H9 (cell line): ENCODE results near the gene ASL. TPM values are rescaled to one million over a fixed set of nuclear protein-coding genes. Genes with fewer than 3 reads are reported as not detected.
A peak's percentile ranks its signal among the peaks of the same experiment; 100 is the strongest.

Experiments used
- DNase-seq: peaks from one replicate; pipeline ENCODE4 v3.0.0-alpha.2; 2017
- H2AFZ ChIP-seq: one replicate; pipeline ENCODE4 v1.6.1; 2013; ENCODE audit warnings: mild to moderate bottlenecking, low read length, control low read depth, moderate library complexity
- H2AK5ac ChIP-seq: 2 replicates; pipeline ENCODE4 v1.6.1; 2013; ENCODE audit warnings: low read length, control low read depth, mixed read lengths; ENCODE audit not compliant: insufficient read length
- H2BK120ac ChIP-seq: one replicate; pipeline ENCODE4 v1.6.1; 2013; ENCODE audit warnings: low read depth, mild to moderate bottlenecking, low read length, control low read depth, inconsistent platforms; ENCODE audit not compliant: poor library complexity, severe bottlenecking
- H2BK12ac ChIP-seq: 2 replicates; pipeline ENCODE4 v1.6.1; 2013; ENCODE audit warnings: low read length, control low read depth, mixed read lengths, low read depth; ENCODE audit not compliant: insufficient read length
- H2BK15ac ChIP-seq: 2 replicates; pipeline ENCODE4 v1.6.1; 2013; ENCODE audit warnings: low read depth, low read length, control low read depth
- H2BK20ac ChIP-seq: one replicate; pipeline ENCODE4 v1.6.1; 2013; ENCODE audit warnings: low read depth, mild to moderate bottlenecking, low read length, control low read depth, inconsistent platforms; ENCODE audit not compliant: poor library complexity, severe bottlenecking
- H2BK5ac ChIP-seq: 2 replicates; pipeline ENCODE4 v1.6.1; 2013; ENCODE audit warnings: low read length, control low read depth, mixed read lengths; ENCODE audit not compliant: insufficient read length
- H3K14ac ChIP-seq: 2 replicates; pipeline ENCODE4 v1.6.1; 2013; ENCODE audit warnings: low read length, control low read depth; ENCODE audit not compliant: insufficient read depth
- H3K18ac ChIP-seq: 2 replicates; pipeline ENCODE4 v1.6.1; 2013; ENCODE audit warnings: low read depth, mild to moderate bottlenecking, mixed read lengths, low read length, control low read depth; ENCODE audit not compliant: insufficient read length
- H3K23ac ChIP-seq: 2 replicates; pipeline ENCODE4 v1.6.1; 2013; ENCODE audit warnings: low read length, control low read depth, mixed read lengths, low read depth; ENCODE audit not compliant: insufficient read length
- H3K23me2 ChIP-seq: 2 replicates; pipeline ENCODE4 v1.6.1; 2013; ENCODE audit warnings: low read depth, mild to moderate bottlenecking, mixed read lengths, low read length, control low read depth; ENCODE audit not compliant: insufficient read length, poor library complexity, severe bottlenecking
- H3K27ac ChIP-seq: 2 replicates; pipeline ENCODE4 v1.5.1; 2013; ENCODE audit warnings: low read length, control low read depth, mixed read lengths, low read depth; ENCODE audit not compliant: insufficient read length
- H3K27me3 ChIP-seq: 2 replicates; pipeline ENCODE4 v1.6.1; 2013; ENCODE audit warnings: low read length, control low read depth, inconsistent platforms; ENCODE audit not compliant: insufficient read depth
- H3K4ac ChIP-seq: 2 replicates; pipeline ENCODE4 v1.6.1; 2013; ENCODE audit warnings: low read depth, mild to moderate bottlenecking, control low read depth, inconsistent platforms, low read length, moderate library complexity
- H3K4me1 ChIP-seq: 2 replicates; pipeline ENCODE4 v1.6.1; 2013; ENCODE audit warnings: low read length, control low read depth, inconsistent platforms; ENCODE audit not compliant: insufficient read depth
- H3K4me2 ChIP-seq: 2 replicates; pipeline ENCODE4 v1.6.1; 2013; ENCODE audit warnings: low read length, control low read depth, mixed read lengths; ENCODE audit not compliant: insufficient read length, insufficient read depth
- H3K56ac ChIP-seq: 2 replicates; pipeline ENCODE4 v1.6.1; 2013; ENCODE audit warnings: low read depth, mild to moderate bottlenecking, mixed read lengths, low read length, control low read depth; ENCODE audit not compliant: insufficient read length
- H3K79me1 ChIP-seq: 2 replicates; pipeline ENCODE4 v1.6.1; 2013; ENCODE audit warnings: low read depth, mild to moderate bottlenecking, moderate library complexity, low read length, control low read depth, inconsistent platforms; ENCODE audit not compliant: insufficient read depth, poor library complexity, severe bottlenecking
- H3K79me2 ChIP-seq: 2 replicates; pipeline ENCODE4 v1.6.1; 2013; ENCODE audit warnings: low read length, control low read depth, inconsistent platforms; ENCODE audit not compliant: insufficient read depth
- H3K9ac ChIP-seq: 2 replicates; pipeline ENCODE4 v1.6.1; 2013; ENCODE audit warnings: low read length, control low read depth, mixed read lengths; ENCODE audit not compliant: insufficient read length; ENCODE audit errors: extremely low read depth
- H3K9me3 ChIP-seq: one replicate; pipeline ENCODE4 v1.6.1; 2013; ENCODE audit warnings: low read depth, low read length, inconsistent platforms; ENCODE audit not compliant: control insufficient read depth
- H3T11ph ChIP-seq: one replicate; pipeline ENCODE4 v1.6.1; 2013; ENCODE audit warnings: mild to moderate bottlenecking, low read length, control low read depth, inconsistent platforms
- H4K20me1 ChIP-seq: one replicate; pipeline ENCODE4 v1.6.1; 2013; ENCODE audit not compliant: control insufficient read depth, insufficient read length, insufficient read depth
- H4K5ac ChIP-seq: 2 replicates; pipeline ENCODE4 v1.6.1; 2013; ENCODE audit warnings: low read depth, mild to moderate bottlenecking, mixed read lengths, low read length, control low read depth; ENCODE audit not compliant: insufficient read length
- H4K8ac ChIP-seq: replicated peaks from 2 replicates; pipeline ENCODE4 v1.6.1; 2013; ENCODE audit warnings: low read length, control low read depth, mixed read lengths, low read depth; ENCODE audit not compliant: insufficient read length
- H4K91ac ChIP-seq: 2 replicates; pipeline ENCODE4 v1.6.1; 2013; ENCODE audit warnings: low read depth, mild to moderate bottlenecking, moderate library complexity, mixed read lengths, low read length, control low read depth; ENCODE audit not compliant: insufficient read length
- H3K27ac Mint-ChIP-seq, 3 experiments: 2 replicates in 2 of 3; 3 replicates in 1 of 3; pipeline ENCODE4 v1.8.0; 2020 to 2021; ENCODE audit warnings: mixed read lengths in 3 of 3, mild to moderate bottlenecking in 1 of 3, moderate library complexity in 1 of 3
- H3K27me3 Mint-ChIP-seq: 2 replicates; pipeline ENCODE4 v1.8.0; 2021; ENCODE audit warnings: low read depth, mild to moderate bottlenecking, moderate library complexity, mixed read lengths
- H3K36me3 Mint-ChIP-seq, 3 experiments: 2 replicates in 2 of 3; 3 replicates in 1 of 3; pipeline ENCODE4 v1.8.0; 2020 to 2021; ENCODE audit warnings: low read depth in 3 of 3, mixed read lengths in 3 of 3; ENCODE audit not compliant: insufficient read depth in 1 of 3
- H3K4me1 Mint-ChIP-seq, 2 experiments: 2 replicates each; pipeline ENCODE4 v1.8.0; 2020; ENCODE audit warnings: mixed read lengths in 2 of 2
- H3K4me3 Mint-ChIP-seq, 2 experiments: 2 replicates in 1 of 2; 3 replicates in 1 of 2; pipeline ENCODE4 v1.8.0; 2020 to 2021; ENCODE audit warnings: mild to moderate bottlenecking in 2 of 2, mixed read lengths in 2 of 2, moderate library complexity in 1 of 2
- H3K9me3 Mint-ChIP-seq, 2 experiments: 2 replicates in 1 of 2; 3 replicates in 1 of 2; pipeline ENCODE4 v1.8.0; 2020; ENCODE audit warnings: mild to moderate bottlenecking in 2 of 2, mixed read lengths in 2 of 2, moderate library complexity in 1 of 2
- CTCF ChIP-seq: fragments of 200-600 bp; sonication (generic); conservative IDR thresholded peaks from 3 replicates; pipeline ENCODE4 v1.8.0; 2021; ENCODE audit warnings: antibody characterized with exemption, mild to moderate bottlenecking
- WGBS: extraction: QIAGEN DNeasy Blood & Tissue Kit; methylation state at CpG from one replicate; pipeline ENCODE4 v1.1.7; 2013; ENCODE audit warnings: missing lambda C conversion rate, low lambda C conversion rate, mixed read lengths; ENCODE audit not compliant: insufficient read length; ENCODE audit errors: extremely low coverage; 5-methylcytosine and 5-hydroxymethylcytosine counted together
- total RNA-seq: library from RNA; stranded (reverse); gene quantifications from 2 replicates; pipeline ENCODE4 v1.2.1, GENCODE V29; 2021

ASL gene
- total RNA-seq, 1 experiment from 2014 or later, result 30.7 TPM

DNA sequence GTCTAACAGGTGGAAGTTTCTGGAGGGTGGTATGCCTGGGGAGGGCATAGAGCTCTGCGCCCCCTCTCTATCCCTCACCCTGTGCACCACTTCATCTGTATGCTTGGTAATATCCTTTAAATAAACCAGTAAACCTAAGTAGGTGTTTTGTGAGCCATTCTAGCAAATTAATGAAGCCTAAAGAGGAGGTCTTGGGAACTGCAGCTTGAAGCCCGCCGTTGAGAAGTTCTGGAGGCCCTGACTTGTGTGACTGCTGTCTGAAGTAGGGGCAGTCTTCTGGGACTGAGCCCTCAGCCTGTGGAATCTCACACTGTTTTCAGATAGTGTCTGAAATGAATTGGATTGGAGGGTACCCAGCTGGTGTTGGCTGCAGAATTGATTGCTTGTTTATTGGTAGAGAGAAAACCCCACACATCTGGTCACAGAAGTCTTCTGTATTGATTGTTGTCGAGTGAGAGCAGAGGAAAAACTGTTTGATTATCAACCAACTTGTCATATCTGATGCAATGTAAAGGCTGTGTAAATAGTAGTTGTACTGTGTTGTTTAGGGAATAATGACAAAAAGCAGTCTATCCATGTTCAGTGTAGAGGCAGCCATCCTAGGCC lies 43.7 kb downstream of the ASL start:
- Histone ChIP-seq H3K79me1 (peaks cover 13% of the 10 kb centered on the region), H3K18ac (no peak overlapping the region), H3K56ac (no peak overlapping the region), H2BK120ac (no peak overlapping the region), H3K14ac (no peak overlapping the region), H2BK20ac (no peak overlapping the region), H3K9me3 (no peaks in the 10 kb centered on the region), H2AFZ (no peak overlapping the region), H4K20me1 (no peaks in the 10 kb centered on the region), H3T11ph (no peak overlapping the region), H3K23me2 (no peaks in the 10 kb centered on the region), H2BK15ac (no peak overlapping the region), H2BK5ac (no peak overlapping the region), H3K4me2 (no peak overlapping the region), H4K8ac (no peak overlapping the region), H2AK5ac (no peak overlapping the region), H3K4ac (no peak overlapping the region), H3K27me3 (no peaks in the 10 kb centered on the region), H2BK12ac (no peak overlapping the region), H3K9ac (no peak overlapping the region), H3K4me1 (no peaks in the 10 kb centered on the region; the same call in 1 of the 2 replicates), H3K23ac (no peak overlapping the region), H4K91ac (no peak overlapping the region), H3K79me2 (peaks cover 32% of the 10 kb centered on the region; the same call in 1 of the 2 replicates), H3K27ac (no peak overlapping the region), H4K5ac (no peak overlapping the region)
- no peaks in the 10 kb centered on the region for H3K27me3 Mint-ChIP-seq
- no peak for TF ChIP-seq CTCF
- H3K4me3 Mint-ChIP-seq, result no peak overlapping the region
- no CpG with 5 or more reads among the region's 4 CpGs for WGBS
- no peaks in the 10 kb centered on the region; a peak in 1 of 5 replicates for H3K9me3 Mint-ChIP-seq
- DNase-seq, result no peak
- H3K4me1 Mint-ChIP-seq, result peaks cover 16 to 20% of the 10 kb centered on the region in 2 experiments
- H3K27ac Mint-ChIP-seq, result peak overlapping the region in 2 of 3 experiments; percentile 7 to 63; a peak in 2 of 7 replicates
- peaks cover 4 to 9% (median 4%) of the 10 kb centered on the region in 3 experiments; a peak in 5 of 7 replicates for H3K36me3 Mint-ChIP-seq
